Measurements from ENCODE around the gene CXCL16. TPM values are rescaled to one million over a fixed set of nuclear protein-coding genes. Genes with fewer than 3 reads are reported as not detected.

CXCL16 gene
- total and polyA plus RNA-seq, 2 of the 13 experiments (the other 11 are each of a cell fraction or from before 2014, with no cell fraction given) = 9.4 to 101 TPM

- intact Hi-C loops (cut with micrococcal nuclease; ENCODE audit: unreplicated experiment) = loop anchor here (5.0 kb wide), 1 partner anchor 39 kb away; the partner anchor contains the start of gene TM4SF5
- in situ Hi-C loops (cut with HindIII; ENCODE audit: extremely low pct_ligation_motif_present, low pct_unique_long_range_greater_than_20kb) = loop anchor here (5.0 to 10.0 kb wide), 2 partner anchors 52 to 149 kb away; partner anchors contain the start of genes GLTPD2 and VMO1
- peak; percentile 7; the same call in 2 of the 3 replicates for ATAC-seq
- WGBS (ENCODE audit: low lambda C conversion rate) = 76% methylated on average over 6 of the region's 6 CpGs
- peak; percentile 37 for DNase-seq (ENCODE audit: low spot score)
- Histone ChIP-seq H3K4me3 (replicated peaks in 1 of 3; ENCODE audit: insufficient read depth in 1 of 3, low read depth in 2 of 3, low read length in 3 of 3) (no peak overlapping the region), H3K79me2 (ENCODE audit: insufficient read depth, low read length) (peaks cover 6% of the 10 kb centered on the region), H3K9ac (ENCODE audit: insufficient read depth, low read depth, low read length) (no peak overlapping the region), H3K36me3 (replicated peaks in 1 of 2; ENCODE audit: control insufficient read depth in 1 of 2, insufficient read depth in 2 of 2, low read length in 2 of 2) (no peaks in the 10 kb centered on the region; a peak in 2 of 5 replicates), H3K4me2 (ENCODE audit: low read depth, low read length) (peak overlapping the region; percentile 26; the same call in 1 of the 2 replicates), H3K9me3 (ENCODE audit: low read length) (no peaks in the 10 kb centered on the region), H2AFZ (ENCODE audit: low read length) (no peak overlapping the region), H3K4me1 (ENCODE audit: insufficient read depth, low read length) (peaks cover 71% of the 10 kb centered on the region), H3K27ac (ENCODE audit: extremely low read length, insufficient read depth, low read length) (peak overlapping the region; percentile 10), H4K20me1 (ENCODE audit: insufficient read depth, low read length) (no peaks in the 10 kb centered on the region), H3K27me3 (ENCODE audit: control insufficient read depth in 1 of 2, insufficient read depth in 2 of 2, low read length in 2 of 2) (no peaks in the 10 kb centered on the region; a peak in 1 of 5 replicates)
- no TSS peak for BruUV-seq (replicated peaks)
- ChIA-PET POLR2A (interaction anchor here (0.7 to 5.1 kb wide), 9 partner anchors 11 to 73 kb away, joined by 3 to 110 read pairs (median 23); partner anchors contain the start of genes ARRB2, GLTPD2, PLD2 and PSMB6), CTCF (ENCODE audit: low intra/inter-chr PET ratio, low total read pairs) (interaction anchor here (1.3 to 3.5 kb wide), 3 partner anchors 56 to 155 kb away, joined by 5 to 51 read pairs (median 8); partner anchors contain the start of gene GLTPD2)
- no peak for FAIRE-seq
- TF ChIP-seq MED1 (CRISPR knock-in tag; IDR thresholded peaks at IDR 0.05) (peak; percentile 38; the same call in 1 of the 2 replicates), POLR2A (IDR thresholded peaks at IDR 0.05; ENCODE audit: insufficient read depth in 1 of 2, low read depth in 2 of 2, low read length in 2 of 2) (0 out of 4 replicates have a peak, but pooled peaks of 1 of the 2 experiments have one; percentile 12), CTCF (CRISPR knock-in tag; IDR thresholded peaks at IDR 0.05) (peak; percentile 60), SP140L (CRISPR knock-in tag; IDR thresholded peaks at IDR 0.05; ENCODE audit: borderline replicate concordance) (no peak), ZNF597 (CRISPR knock-in tag; IDR thresholded peaks at IDR 0.05) (no peak), NPAS2 (CRISPR knock-in tag; IDR thresholded peaks at IDR 0.05; ENCODE audit: borderline replicate concordance) (no peak), MLLT10 (CRISPR knock-in tag; IDR thresholded peaks at IDR 0.05) (no peak), ZFP90 (CRISPR knock-in tag; IDR thresholded peaks at IDR 0.05; ENCODE audit: borderline replicate concordance) (no peak), PHF21A (CRISPR knock-in tag; IDR thresholded peaks at IDR 0.05) (no peak), STAG1 (CRISPR knock-in tag; IDR thresholded peaks at IDR 0.05) (peak; percentile 72)
- TF ChIP-seq, protein P1, sequence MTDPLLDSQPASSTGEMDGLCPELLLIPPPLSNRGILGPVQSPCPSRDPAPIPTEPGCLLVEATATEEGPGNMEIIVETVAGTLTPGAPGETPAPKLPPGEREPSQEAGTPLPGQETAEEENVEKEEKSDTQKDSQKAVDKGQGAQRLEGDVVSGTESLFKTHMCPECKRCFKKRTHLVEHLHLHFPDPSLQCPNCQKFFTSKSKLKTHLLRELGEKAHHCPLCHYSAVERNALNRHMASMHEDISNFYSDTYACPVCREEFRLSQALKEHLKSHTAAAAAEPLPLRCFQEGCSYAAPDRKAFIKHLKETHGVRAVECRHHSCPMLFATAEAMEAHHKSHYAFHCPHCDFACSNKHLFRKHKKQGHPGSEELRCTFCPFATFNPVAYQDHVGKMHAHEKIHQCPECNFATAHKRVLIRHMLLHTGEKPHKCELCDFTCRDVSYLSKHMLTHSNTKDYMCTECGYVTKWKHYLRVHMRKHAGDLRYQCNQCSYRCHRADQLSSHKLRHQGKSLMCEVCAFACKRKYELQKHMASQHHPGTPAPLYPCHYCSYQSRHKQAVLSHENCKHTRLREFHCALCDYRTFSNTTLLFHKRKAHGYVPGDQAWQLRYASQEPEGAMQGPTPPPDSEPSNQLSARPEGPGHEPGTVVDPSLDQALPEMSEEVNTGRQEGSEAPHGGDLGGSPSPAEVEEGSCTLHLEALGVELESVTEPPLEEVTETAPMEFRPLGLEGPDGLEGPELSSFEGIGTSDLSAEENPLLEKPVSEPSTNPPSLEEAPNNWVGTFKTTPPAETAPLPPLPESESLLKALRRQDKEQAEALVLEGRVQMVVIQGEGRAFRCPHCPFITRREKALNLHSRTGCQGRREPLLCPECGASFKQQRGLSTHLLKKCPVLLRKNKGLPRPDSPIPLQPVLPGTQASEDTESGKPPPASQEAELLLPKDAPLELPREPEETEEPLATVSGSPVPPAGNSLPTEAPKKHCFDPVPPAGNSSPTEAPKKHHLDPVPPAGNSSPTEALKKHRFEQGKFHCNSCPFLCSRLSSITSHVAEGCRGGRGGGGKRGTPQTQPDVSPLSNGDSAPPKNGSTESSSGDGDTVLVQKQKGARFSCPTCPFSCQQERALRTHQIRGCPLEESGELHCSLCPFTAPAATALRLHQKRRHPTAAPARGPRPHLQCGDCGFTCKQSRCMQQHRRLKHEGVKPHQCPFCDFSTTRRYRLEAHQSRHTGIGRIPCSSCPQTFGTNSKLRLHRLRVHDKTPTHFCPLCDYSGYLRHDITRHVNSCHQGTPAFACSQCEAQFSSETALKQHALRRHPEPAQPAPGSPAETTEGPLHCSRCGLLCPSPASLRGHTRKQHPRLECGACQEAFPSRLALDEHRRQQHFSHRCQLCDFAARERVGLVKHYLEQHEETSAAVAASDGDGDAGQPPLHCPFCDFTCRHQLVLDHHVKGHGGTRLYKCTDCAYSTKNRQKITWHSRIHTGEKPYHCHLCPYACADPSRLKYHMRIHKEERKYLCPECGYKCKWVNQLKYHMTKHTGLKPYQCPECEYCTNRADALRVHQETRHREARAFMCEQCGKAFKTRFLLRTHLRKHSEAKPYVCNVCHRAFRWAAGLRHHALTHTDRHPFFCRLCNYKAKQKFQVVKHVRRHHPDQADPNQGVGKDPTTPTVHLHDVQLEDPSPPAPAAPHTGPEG (CRISPR knock-in tag; IDR thresholded peaks at IDR 0.05) = no peak
- TF ChIP-seq, protein P2, sequence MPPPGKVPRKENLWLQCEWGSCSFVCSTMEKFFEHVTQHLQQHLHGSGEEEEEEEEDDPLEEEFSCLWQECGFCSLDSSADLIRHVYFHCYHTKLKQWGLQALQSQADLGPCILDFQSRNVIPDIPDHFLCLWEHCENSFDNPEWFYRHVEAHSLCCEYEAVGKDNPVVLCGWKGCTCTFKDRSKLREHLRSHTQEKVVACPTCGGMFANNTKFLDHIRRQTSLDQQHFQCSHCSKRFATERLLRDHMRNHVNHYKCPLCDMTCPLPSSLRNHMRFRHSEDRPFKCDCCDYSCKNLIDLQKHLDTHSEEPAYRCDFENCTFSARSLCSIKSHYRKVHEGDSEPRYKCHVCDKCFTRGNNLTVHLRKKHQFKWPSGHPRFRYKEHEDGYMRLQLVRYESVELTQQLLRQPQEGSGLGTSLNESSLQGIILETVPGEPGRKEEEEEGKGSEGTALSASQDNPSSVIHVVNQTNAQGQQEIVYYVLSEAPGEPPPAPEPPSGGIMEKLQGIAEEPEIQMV (CRISPR knock-in tag; IDR thresholded peaks at IDR 0.05; ENCODE audit: low read depth) = no peak
Observed at GRCh38 chr17:4733073-4733531, 6.6 kb downstream of the CXCL16 start.

Data from HepG2 (cell line).